GM21423 (cell line): ENCODE data around the gene SLC39A13.

Experiments
- ATAC-seq: cut with Tn5 transposase; IDR thresholded peaks from one replicate; pipeline ENCODE4 v1.9.1; 2021; ENCODE audit warnings: mild to moderate bottlenecking, moderate library complexity; ENCODE audit not compliant: unreplicated experiment

SLC39A13 gene

DNA sequence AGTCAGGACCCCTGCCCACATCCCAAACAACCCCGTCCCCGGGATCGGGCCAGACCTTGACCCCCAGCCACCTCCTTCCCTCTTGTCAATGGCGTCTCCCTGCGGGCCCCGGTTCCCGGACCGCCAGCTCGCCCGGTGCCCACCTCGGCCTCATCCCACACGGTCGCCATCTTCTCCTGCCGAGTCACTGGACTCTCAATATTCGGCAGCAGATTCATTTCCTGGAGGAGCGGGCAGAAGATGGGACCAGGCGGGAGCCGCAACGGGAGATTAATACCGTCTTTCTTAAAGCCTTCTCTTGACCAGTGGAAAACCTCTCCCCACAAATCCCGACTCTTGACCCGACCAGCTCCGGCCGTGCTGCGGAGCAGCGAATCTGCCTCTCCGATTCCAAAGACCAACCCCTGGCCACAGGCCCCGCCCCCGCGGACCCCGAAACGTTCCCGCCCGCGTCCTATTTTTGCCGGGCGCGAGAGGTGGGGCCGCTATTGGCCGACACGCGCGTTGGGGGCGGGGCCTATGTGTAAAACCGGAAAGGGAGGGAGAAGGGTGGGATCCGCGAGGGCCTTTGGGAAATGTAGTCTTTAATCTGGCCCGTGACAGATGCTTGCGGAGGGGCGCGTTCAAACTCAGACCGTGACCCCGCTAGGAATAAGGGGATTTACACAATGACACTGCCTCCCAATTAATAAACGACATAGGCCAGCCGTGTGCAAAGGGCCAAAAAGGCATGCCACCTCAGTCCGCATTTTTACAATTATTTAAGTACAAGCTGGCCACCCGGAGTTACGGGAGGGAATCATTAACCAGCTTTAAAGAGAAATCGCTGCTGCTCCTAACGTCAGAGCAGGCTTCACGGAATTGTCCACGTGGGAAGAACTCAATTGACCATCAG is 17.9 kb downstream of the SLC39A13 start, which contains the start of gene PSMC3:
PSMC3 (minus strand) TSS at position 378 of the 895 bp plus-strand sequence; CDS start at position 218, 160 bp downstream.
- ATAC-seq = peak; percentile 90

DNA sequence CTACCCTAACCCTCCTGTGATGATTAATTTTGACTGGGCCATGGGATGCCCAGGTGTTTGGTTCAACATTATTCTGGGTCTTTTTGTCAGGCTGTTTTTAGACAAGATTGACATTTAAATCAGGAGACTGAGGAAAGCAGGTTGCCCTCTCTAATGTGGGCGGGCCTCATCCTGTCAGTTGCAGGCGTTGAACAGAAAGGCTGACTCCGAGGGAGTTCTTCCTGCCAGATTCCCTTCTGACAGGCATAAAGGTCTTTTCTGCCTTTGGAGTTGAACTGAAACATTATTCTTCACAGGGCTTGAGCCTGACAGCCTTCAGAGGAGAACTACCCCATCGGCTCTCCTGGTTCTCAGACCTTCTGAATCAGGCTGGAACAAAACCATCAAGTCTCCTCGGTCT is 22.1 kb downstream of the SLC39A13 start:
- ATAC-seq = no peak

DNA sequence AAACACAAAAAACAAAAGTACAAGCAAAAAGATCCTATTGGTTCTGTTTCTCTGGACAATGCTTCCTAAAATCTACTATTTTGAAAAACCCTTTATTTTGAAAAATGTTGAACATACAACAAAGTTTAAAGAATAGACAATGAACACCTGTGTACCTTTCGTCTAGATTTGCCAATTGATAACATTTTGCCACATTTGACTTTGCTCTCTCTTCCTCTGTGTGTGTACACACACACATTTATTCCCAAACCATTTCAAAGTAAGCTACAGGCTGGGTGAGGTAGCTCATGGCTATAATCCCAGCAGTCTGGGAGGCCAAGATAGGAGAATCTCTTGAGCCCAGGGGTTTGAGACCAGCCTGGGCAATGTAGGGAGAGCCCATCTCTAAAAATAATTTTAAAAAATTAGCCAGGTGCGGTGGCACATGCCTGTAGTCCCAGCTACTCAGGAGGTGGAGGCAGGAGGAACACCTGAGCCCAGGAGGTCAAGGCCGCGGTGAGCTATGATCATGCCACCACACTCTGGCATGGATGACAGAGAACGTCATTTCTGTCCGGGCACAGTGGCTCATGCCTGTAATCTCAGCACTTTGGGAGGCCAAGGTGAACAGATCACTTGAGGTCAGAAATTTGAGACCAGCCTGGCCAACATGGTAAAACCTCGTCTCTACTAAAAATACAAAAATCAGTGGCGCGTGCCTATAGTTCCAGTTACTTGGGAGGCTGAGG is 23.1 kb downstream of the SLC39A13 start:
- no peak for ATAC-seq

- ATAC-seq = no peak
These were observed 24.8 kb downstream of the SLC39A13 start for GRCh38 chr11:47433157-47433556.

DNA sequence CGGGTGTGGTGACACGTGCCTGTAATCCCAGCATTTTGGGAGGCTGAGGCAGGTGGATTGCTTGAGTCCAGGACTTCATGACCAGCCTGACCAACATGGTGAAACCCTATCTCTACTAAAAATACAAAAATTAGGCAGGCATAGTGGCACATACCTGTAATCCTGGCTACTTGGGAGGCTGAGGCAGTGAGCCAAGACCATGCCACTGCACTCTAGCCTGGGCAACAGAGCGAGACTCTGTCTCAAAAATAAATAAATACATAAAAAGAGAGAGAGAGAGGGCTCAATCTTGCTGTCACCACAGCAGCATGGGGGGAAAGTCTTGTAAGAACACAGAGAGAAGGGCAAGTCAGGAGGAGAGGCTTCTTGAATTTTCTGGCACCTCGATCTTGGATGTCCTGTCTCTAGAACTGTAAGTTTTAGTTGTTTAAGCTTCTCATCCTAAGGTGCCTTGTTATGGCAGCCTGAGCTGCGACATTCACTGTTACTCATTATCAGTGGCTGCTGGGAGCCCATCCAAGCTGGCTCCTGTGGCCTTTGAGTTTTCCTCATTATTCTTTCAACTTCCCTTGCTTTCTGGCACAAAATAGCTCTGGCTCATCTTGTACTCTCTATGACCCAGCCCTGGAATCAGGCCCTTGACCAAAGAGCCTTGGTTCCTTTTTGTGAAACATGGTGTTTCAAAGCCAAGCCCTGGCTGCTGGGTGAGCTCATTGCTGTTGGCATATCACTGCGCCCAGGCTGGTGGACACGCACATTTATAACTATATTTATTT is 25.8 kb downstream of the SLC39A13 start:
- ATAC-seq = no peak

DNA sequence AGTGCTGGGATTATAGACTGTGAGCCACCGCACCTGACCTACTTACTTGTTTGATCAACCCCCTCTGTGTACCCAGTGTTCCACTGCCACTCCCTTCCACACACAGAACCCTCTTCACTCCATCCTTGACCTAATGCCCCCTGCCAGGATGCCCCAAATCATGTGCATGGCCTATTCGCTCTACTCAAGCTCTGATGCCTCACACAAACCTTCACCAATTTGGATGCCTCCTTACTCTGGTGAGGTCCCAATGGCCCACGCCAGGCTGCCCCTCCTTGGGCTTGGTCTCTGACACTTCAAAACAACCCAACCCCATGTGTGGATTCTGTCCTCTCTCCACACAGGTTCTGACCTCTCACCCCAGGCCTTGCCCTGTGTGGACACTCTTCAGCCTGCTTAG is 27.3 kb downstream of the SLC39A13 start:
- no peak for ATAC-seq

DNA sequence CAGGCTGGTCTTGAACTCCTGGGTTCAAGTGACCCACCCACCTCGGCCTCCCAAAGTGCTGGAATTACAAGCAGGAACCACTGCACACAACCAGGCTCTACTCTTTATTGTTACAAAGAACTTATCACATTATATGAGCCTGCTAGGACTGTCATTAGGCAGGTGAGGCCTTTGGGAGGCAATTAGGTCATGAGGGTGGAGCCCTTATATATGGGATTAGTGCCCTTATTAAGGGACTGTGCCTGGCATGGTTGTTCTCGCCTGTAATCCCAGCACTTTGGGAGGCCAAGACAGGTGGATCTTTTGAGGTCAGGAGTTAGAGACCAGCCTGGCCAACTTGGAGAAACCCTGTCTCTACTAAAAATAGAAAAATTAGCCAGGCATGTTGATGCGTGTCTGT is 28.3 kb downstream of the SLC39A13 start:
- no peak for ATAC-seq

DNA sequence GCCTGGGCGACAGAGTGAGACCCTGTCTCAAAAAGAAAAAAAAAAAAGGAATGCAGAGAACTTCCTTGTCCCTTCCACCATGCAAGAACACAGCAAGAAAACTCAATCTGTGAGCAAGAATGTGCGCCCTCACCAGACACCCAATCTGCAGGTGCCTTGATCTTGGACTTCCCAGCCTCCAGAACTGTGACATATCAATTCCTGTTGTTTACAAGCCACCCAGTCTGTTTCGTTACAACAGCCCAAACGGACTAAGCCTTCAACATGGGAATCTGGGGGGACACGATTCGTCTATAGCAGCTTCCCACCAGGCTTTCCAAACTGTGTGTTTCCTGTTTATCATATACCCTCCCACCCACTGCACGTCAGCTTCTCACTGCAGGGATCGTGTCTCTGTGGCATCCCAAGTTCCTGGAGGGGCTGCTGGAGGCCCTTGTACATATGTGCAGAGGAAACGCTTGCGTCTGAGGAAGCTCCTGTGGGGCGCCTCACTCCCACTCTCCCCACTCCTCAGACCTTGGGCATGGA is 28.9 kb downstream of the SLC39A13 start:
- no peak for ATAC-seq

GRCh38 chr11:47437746-47438418 is 29.5 kb downstream of the SLC39A13 start:
- no peak for ATAC-seq

DNA sequence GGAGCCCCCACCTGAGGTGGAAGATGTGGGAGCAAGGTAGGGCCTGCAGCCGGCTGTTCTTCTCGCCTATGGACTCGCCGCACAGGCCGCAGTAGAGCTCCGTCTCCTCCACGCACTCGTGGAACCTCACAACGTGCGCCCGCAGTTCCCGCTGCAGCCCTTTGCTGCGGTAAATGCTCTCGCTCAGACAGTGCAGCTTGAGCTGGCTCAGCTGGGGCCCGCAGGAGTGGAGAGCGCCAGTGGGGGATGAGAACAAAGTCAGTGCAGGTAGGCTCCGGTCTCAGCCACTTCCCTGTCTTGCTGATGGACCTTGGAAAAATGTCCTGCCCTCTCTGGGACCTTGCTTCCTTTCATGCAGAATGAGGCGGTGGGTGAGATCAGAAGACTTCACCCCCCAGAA is 30.3 kb downstream of the SLC39A13 start:
- ATAC-seq = no peak

GRCh38 chr11:47440054-47440476 is 31.7 kb downstream of the SLC39A13 start:
- no peak for ATAC-seq

- no peak for ATAC-seq
These were observed 33.0 kb downstream of the SLC39A13 start for GRCh38 chr11:47441421-47441820.

- no peak for ATAC-seq
These were observed 34.1 kb downstream of the SLC39A13 start for GRCh38 chr11:47442514-47442913.

- no peak for ATAC-seq
These were observed 34.8 kb downstream of the SLC39A13 start for GRCh38 chr11:47443028-47443700.

DNA sequence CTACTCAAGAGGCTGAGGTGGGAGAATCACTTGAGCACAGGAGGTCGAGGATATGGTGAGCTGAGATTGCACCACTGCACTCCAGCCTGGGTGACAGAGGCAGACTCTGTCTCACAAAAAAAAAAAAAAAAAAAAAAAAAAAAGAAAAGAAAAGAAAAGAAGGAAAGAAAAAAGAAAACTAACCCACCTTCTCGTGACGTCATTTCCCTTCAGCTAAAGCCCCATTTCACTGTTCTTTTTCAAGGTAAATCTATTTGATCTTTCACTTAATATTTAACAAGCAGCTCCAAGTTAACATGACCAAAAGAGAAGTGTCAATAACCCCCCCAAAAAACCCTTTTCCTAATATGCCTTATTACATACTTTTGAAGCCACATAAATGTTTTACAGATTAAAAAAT is 35.4 kb downstream of the SLC39A13 start:
- ATAC-seq = no peak

- no peak for ATAC-seq
These were observed 37.5 kb downstream of the SLC39A13 start for GRCh38 chr11:47445840-47446239.

DNA sequence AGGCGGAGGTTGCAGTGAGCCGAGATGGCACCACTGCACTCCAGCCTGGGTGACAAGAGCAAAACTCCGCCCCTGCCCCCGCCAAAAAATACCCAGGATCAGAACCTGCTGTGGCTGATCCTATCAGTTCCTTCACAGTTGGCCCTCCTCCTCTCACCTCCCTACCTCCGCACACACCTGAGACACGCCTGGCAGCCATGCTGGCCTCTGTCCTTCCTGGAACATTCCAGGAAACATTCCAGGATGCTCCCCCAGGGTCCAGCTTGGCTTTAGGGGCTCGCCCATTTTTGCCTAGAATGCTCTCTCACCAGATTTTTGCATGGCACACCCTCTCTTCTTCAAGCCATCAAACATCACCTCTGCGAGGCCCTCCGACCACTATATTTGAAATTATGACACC is 38.4 kb downstream of the SLC39A13 start:
- no peak for ATAC-seq

GRCh38 chr11:47447906-47448305 is 39.5 kb downstream of the SLC39A13 start:
- no peak for ATAC-seq

DNA sequence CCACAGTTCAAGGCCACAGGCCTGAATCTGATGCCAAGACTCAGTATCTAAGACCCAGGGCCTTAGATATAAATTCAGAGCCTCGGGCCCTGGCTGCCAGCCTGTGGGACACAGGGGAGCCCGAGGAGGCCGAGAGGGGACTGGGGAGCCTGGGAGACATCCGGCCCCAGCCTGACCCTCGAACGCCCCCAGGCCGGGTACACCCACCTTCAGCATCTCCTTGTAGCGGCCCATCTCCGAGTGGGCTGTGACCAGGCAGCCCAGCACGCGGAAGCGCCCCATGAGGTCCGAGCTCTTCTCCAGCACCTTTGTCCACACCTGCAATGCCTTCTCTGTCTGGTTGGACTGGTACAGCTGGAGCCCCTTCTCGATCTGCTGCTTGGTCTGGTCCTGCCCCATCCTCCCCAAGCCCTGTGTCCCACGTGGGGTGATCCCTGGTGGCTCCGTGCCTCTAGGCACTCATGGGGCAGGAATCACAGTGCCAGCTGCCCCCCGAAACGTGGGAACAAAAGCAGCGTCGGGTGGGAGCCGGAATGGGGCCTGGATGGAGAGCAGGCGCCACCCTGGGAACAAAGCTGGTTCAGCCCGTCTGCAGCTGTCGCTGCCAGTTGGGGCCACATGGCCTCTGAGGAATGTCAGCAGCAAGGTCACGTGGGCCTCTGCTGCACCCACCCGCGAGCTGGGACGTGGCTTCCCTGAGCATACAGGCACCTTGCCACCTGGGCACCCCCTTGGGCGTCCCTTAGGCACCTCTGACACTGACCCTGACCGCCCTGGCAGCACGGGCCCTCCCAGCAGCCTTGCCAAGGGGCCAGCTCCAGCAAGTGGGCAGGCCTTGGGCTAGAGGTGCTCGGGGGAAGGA is 40.4 kb downstream of the SLC39A13 start, which contains the start of gene RAPSN:
RAPSN (minus strand) TSS at position 571 of the 862 bp plus-strand sequence; CDS start at position 399, 172 bp downstream.
- no peak for ATAC-seq
